Adrenal gland (tissue), 5 donors: ENCODE results near the gene MACF1.

Experiments used
- POLR2A ChIP-seq, 2 donors: fragments of 450-650 bp; IDR thresholded peaks; one replicate each; pipeline ENCODE4 v1.6.1; 2017; ENCODE audit warnings: antibody characterized with exemption in 2 of 2, mild to moderate bottlenecking in 2 of 2, moderate library complexity in 1 of 2
- TF ChIP-seq, protein P1 (sequence below), 6 experiments: fragments of 450-650 bp in 4 of 6; fragments of 200-600 bp in 2 of 6; sonication (generic) in 1 of 6; IDR thresholded peaks; 1 replicate in 5 of 6; 2 replicates in 1 of 6; pipeline versions ENCODE4 v1.5.1 to v1.8.0; 2016 to 2021; ENCODE audit warnings: antibody characterized with exemption in 6 of 6, mild to moderate bottlenecking in 2 of 6, moderate library complexity in 1 of 6
- donor health status: DM: no; HTN: no; CAD: no.

DNA sequence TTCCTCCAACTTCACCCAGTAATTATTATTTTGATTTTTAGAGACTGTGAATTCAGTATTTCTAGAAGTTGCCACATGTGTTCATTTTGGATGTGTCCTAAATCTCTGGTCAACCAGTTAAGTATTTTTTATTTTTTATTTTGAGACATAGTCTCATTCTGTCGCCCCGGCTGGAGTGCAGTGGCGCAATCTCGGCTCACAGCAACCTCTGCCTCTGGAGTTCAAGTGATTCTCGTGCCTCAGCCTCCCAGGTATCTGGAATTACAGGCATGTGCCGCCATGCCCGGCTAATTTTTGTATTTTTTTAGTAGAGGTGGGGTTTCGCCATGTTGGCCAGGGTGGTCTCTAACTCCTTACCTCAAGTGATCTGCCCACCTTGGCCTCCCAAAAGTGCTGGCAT, 8.0 kb downstream of the MACF1 start:
- TF ChIP-seq, protein P1, sequence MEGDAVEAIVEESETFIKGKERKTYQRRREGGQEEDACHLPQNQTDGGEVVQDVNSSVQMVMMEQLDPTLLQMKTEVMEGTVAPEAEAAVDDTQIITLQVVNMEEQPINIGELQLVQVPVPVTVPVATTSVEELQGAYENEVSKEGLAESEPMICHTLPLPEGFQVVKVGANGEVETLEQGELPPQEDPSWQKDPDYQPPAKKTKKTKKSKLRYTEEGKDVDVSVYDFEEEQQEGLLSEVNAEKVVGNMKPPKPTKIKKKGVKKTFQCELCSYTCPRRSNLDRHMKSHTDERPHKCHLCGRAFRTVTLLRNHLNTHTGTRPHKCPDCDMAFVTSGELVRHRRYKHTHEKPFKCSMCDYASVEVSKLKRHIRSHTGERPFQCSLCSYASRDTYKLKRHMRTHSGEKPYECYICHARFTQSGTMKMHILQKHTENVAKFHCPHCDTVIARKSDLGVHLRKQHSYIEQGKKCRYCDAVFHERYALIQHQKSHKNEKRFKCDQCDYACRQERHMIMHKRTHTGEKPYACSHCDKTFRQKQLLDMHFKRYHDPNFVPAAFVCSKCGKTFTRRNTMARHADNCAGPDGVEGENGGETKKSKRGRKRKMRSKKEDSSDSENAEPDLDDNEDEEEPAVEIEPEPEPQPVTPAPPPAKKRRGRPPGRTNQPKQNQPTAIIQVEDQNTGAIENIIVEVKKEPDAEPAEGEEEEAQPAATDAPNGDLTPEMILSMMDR (IDR thresholded peaks at IDR 0.05) = no peak
- no peak for TF ChIP-seq POLR2A (IDR thresholded peaks at IDR 0.05)
